Activated CD8-positive, alpha-beta memory T cell treated with anti-CD3 and anti-CD28 coated beads, Interleukin-2, amount 50 U/mL, for 1 hour (primary cell): ENCODE measurements around the gene CUEDC2.
"Not testable (repeated sequence)": the region's sequence is repeated elsewhere in the genome, so short reads cannot be mapped to it uniquely, and the experiment has no call there.

Experiments
- DNase-seq: peaks from one replicate; pipeline ENCODE4 v3.0.0-alpha.2; 2020; ENCODE audit errors: extremely low read depth

Gene CUEDC2

DNA sequence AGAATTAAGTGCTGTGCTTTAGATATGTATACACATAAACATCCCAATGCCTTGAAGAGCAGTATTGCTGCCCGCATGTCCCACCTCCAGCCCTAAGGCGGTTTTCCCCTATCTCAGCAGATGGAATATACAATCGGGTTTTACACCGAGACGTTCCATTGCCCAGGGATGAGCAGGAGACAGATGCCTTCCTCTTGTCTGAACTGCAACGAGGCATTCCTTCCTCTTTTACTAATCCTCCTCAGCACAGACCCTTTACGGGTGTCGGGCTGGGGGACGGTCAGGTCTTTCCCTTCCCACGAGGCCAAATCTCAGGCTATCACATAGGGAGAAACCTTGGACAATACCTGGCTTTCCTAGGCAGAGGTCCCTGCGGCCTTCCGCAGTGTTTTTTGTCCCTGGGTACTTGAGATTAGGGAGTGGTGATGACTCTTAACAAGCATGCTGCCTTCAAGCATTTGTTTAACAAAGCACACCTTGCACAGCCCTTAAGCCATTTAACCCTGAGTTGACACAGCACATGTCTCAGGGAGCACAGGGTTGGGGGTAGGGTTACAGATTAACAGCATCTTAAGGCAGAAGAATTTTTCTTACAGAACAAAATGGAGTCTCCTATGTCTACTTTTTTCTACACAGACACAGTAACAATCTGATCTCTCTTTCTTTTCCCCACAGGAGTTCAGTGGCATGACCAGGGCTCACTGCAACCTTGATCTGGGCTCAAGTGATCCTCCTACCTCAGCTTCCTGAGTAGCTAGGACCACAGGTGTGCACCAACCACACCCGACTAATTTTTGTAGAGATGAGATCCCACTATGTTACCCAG lies 22.5 kb upstream of the CUEDC2 start:
- not testable (repeated sequence) for DNase-seq

DNA sequence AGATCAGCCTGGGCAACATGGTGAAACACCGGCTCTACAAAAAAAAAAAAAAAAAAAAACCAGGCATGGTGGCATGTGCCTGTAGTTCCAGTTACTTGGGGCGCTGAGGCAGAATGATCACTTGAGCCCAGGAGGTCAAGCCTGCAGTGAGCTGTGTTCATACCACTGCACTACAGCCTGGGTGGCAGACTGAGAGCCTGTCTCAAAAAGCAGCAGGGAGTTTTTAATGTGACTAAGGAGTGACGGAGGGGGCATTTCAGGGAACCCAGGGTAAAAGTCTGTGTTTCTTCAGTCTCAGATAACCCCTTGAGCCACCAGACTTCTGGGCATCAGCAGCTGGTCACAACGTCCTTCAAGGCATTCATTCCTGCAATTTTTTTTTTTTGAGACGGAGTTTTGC lies 21.1 kb upstream of the CUEDC2 start:
- no peak for DNase-seq

DNA sequence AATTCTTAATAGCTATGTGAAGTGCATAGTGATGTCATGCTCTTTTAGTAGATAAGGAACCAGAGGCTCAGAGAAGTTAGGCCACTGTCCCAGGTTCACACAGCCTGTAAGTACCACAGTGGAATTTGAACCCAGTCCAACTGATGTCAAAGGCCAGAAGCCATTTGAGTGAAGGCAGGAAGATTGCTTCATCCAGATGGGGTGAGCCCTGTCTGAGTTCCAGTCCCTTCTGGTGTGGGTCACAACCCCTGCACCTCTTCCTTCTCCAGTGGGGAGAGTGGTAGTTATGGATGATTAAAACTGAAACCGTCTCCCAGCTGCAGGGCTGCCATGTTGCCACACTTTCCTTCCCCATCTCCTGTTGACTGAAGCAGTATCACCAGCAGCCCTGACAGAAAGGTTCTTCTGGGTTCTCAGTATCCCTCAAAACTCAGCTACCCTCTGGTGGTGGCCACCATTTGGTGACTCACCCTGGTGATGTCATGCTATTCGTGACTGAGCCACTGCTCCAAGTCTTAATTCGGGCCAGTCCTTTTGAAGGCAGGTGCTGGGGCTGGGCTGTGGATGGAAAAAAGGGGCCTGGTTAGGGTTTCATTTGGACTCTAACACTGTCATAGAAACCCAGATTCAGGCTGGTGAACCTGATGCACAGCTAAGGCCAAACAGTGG lies 20.4 kb upstream of the CUEDC2 start:
- no peak for DNase-seq

DNA sequence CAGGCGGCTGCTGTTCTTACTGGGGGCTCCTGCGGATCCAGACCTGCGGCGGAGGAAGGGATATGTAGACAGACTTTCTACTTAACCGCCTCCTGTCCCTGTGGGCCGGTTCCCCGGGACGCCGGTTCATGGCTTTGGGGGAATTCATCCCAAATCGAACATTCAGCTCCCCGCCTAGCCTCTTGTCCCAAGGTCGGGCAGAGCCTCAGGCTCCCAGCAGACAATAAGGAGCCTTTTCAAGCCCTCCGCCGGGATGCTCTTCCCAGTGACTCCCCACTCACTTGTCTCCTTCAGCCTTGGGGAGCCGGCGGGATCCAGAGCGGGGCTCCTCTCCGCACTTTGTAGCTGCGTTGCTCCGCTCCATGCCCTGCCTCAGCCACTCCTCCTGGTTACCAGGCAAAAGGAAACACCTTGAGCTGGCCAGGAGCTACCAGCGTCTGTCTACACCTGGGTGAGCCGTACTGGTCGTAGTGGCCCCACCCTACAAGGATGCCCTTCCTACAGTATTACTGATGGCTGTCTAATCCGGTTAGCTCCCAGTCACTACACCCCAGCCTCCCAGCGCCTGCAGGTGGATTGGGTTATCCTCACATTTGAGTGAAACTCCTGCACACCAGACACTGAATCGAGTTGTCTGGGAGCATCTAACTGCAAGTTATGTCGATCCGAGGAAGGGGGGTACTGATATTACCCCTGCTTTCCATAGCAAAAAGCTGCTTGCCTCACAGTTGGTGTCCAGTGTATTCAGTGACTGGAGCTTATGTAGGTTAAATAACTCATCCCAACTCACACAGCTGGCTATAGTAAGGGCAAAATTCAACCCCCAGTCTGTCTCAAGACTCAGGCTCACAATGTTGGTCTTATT lies 19.0 kb upstream of the CUEDC2 start, which contains the start of gene C10orf95:
Gene C10orf95 (minus strand): TSS at position 439 of the 865 bp plus-strand sequence. CDS start 450 bp downstream, outside the sequence.
- DNase-seq: no peak

DNA sequence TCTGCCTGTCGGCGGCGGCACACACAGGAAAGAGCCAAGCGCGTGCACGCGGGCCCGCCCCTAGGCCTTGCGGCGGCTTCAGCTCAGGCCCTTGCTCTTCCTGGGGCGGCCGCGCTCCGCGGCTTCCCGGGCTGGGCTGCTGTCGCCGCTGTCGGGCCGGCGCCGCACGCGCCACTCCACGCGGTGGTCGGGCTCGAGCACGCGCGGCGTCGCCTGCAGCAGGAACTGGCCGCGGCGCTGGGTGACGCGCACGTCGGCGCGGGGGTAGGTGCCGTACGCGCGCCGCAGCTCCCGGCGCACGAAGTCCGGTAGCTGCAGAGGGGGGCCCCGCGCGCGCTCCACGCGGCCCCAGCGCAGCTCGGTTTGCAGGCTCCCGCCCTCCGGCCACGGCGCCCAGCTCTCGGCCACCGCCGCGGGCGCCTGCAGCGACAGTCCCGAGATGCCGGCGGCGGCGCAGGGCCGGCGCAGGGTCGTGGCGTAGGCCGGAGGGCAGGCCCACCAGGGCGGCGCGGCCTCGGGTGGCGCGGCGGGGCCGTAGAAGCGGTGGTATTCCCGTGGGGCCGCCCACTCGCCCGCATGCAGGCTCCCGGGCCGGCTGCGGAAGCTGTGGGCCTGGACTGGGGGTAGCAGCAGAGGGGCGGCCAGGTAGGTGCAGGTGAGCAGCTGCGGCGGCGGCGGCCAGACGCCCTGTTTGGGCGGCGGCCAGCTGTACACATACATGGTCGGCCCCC lies 18.2 kb upstream of the CUEDC2 start:
- DNase-seq: peak; percentile 57

DNA sequence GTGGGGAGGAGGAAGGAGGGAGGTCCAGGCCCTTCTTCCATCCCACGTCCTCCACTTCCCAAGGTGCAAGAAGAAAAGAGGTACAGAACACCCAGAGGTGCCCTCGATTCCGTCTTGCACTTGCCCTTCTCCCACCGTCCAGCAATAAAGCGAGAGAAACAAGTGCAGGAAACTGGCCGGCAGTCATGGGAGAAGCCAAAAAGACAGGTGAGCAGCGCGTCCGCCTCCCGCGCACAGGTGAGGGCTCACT lies 17.7 kb upstream of the CUEDC2 start:
- no peak for DNase-seq

DNA sequence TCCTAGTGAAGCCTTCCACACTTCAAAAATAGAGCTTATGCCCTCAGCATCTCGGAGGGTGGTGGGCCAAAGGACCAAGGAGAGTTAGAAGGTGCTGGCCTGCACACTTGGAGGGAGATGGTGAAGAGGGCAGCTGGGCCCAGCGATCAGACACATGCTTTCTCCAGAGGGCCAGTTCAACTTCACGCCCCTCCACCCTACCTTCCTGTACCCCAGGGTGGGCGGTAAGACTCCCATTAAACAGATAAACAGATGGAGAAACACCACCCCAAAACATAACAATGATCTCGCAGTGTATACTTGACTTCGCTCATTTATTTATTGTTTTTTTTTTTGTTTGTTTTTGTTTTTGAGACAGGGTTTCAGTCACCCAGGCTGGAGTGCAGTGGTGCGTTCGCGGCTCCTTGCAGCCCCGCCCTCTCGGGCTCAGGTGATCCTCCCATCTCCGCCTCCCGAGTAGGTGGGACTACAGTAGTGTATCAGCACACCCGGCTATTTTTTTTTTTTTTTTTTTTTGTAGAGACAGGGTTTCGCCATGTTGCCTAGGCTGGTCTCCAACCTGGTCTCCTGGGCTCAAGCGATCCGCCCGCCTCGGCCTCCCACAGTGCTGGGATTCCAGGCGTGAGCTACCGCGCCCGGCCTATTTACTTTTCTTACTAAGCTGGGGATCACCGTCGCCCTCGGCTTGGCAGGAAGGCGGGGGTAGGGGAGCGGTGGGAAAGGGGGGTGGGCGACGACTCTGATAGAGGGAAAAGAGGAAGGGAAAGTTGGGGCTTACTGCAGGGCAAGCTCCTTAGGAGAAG lies 17.1 kb upstream of the CUEDC2 start:
- peak; percentile 74 for DNase-seq

DNA sequence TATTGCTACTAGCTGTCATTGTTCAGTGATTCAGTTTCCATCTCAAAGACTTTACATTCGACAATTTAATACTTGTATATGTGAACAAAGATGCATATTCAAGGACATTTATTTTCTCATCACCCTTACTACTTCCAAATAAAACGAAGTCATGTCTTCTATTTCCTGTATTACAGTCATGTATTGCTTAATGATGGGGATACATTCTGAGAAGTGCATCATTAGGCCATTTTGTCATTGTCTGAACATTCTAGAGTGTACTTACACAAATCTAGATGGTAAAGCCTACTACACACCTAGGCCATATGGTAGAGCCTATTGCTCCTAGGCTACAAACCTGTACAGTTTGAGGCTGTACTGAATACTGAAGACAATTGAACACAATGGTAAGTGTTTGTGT lies 12.5 kb upstream of the CUEDC2 start:
- DNase-seq: no peak

DNA sequence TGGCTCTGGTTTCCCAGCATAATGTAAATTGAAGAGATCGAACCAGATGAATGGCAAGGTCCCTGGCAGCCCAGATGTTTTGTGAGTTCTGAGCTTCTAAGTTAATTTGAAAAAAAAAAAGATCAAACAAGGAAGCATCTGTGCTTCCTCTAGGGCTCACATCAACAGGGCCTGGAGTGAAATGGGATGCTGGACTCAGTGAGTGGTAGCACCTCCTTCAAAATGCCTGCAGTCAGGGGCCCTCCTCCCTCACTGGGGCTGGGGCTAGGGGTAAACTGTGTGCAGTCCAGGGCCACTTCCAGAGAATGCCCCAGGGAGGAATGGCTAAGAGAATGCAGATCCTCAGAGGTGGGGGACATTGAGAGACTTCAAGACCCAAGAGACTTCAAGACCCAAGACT lies 6.0 kb upstream of the CUEDC2 start:
- no peak for DNase-seq

DNA sequence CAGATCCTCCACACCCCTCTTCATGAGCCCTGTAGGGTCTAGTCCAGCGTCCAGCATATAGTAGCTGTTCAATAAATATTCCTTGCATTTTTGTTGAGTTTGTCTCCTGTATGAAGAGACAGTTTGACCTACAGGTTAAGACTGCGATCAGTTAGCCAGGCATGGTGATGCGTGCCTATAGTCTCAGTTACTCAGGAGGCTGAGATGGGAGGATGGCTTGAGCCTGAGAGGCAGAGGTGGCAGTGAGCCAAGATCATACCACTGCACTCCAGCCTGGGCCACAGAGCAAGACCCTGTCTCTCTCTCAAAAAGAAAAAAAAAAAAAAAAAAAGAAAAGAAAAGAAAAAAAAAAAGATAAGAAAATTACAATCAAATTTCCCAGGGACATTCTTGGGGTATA lies 5.1 kb upstream of the CUEDC2 start:
- DNase-seq: no peak

DNA sequence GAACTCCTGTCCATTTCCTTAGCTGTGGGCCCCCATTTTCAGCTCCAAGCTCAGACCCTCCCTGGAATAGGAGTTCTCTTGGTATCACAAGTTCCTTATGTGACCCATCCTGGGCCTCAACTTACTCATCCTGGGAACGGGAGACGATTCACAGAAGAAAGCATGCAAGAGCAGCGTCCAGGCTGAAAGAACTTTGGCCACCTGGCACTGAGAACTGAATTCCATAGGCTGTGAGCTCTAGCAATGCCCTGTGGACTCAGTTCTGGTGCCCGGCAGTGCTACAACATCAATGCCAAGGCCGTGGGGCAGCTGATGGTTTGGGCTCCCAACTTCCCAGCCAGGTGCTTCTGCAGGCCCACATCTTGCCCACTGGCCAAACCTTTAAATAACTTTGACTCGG lies 3.9 kb upstream of the CUEDC2 start:
- DNase-seq: no peak

DNA sequence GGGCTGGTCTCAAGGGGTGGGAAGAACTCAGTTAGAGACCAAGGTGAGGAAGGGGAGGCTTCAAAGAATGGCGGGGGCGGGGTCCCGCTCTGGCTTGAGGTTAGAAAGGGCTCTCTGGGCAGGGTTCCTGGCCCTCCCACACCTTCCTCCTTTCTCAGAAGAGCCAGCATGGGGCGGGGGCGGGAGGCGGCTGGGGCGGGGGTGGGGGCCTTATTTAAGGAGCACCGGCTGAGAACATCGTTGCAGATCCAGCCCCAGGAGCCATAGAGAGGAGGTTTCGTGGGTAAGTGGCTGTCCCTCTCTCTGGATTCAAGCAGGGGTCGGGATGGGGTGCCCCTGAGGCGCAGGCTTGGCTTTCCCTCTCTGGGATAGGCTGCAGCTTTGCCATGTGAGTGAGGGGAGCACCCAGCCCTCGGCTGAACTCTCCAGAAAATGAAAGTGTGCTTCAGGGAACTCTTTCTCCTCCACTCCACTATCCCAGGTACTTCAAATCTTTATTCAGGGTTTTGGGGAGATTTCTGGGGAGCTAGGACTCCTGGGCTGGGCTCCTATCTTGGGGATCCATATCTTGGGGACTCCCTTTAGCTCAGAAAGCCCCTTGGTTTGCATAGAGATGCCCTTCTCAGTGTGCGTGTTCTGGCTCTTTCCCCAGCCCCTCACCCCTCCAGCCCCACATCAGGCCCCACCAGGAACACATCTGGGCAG lies 3.3 kb upstream of the CUEDC2 start:
- DNase-seq: no peak

DNA sequence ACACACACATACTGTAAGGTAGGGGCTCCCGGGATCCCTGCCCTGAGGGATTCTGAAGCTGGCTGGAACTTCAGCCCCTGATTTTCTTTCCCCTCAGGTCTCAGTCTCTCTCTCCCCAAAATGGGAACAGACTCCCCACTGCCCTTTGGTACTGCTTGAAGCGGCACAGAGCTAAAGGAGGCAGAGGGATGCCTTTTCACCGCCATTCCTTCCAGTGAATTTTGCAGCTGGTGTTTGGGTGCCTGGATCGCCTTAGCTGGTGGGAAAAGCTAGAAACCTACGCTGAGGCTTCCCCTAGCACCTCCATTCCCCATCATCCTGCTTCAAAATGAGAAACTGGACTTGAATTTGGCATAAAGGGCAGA lies 2.7 kb upstream of the CUEDC2 start:
- DNase-seq: no peak

DNA sequence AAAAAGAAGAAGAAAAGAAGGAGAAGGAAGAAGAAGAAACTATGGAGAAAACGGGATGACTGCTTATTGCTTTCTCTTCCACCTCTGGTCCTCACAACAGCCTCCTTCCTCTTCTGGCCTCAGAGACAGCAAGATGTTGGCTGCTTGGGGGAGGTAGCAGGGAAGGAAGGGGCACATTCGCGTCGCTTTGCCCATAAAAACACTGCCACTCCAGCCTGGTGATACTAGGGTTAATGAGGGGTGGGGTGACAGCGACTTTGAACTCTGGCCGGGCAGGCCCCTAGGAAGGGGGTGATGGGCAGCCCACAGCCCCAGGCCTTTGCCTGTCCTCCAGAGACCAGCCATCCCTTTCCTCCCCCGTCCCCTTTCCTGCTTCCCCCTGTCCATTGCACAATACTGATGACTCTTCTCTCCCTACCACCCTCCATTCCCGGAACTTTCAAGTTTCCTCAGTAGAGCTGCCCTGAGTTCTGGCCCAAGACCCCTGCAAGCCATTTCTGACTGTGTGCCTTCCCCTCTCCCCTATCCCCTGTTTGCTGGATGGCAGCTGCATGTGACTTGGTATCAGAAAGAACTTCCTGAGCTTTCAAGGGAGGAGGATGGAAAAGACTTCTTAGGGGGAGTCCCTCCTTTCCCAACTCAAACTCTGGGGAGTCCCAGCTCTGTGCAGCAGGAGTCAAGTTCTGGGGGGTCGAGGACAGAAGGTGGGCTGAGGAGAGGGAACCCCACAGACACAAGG lies 2.2 kb upstream of the CUEDC2 start:
- no peak for DNase-seq

DNA sequence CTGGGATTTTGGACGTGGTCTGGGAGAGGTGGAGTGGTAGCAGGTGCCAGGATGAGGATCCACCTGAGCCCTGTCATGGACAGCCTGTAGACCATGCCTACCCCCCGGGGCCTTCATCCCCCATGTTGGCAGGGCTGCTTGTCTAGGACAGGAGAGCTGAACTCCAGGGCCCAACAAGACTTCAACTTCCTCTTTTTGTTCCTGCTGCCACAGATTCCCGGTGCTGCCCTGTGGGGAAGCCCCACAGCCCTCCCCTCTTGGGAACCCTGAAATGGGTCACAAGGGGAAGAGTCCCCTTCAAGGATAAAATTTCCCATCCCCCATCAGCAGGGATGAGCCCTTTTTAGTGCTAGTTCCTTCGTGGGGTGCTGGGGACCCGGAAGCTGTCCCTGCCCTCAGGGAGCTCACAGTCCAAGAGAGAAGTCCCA lies 1.3 kb upstream of the CUEDC2 start:
- no peak for DNase-seq

DNA sequence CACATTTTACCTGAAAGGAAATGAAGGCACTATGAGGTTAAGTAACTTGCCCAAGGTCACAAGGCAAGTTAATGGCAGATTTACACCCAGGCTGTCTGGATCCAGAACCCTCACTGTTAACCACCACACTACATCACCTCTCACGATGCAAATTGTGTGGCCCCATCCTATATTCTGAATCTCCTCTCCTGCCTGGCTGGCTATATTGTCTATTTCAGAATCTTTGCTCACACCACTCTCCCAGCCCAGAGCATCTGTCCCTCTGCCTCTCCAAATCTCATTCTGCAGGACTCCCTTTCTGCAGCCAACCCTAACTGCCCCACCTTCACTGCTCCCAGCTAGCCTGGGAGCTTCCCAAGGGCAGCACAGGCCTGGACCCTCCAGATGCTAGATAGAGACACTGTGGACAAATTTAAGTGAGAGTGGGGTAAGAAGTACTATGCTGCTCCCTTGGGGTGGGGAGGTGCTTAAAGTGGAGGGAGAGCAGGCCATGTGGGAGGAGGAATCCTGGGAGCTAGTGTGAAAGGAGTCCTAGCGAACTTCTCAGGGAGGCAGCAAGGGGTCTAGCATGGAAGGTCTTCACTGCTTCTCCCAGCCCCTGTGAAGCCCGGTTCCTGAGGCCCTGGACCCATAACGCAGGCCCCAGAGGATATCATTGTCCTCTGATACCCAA lies 786 bp downstream of the CUEDC2 start:
- DNase-seq: no peak

DNA sequence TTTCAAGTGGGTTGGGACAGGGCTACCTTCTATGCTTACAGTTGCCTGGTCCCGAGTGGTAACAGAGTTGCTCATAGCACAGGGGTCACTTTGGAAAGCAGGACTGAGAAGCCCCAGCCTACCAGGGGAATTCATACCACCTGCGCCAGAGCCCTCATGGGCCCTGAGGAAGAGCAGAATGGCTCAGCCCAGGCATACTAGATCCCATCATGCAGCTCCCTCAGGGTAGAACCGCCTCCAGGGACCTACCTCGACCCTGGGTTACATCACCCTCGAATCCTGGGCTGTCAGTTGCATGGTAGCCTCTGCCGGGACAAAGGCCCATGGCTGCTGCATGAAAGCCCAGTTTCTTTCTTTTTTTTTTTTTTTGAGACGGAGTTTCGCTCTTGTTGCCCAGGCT lies 2.9 kb downstream of the CUEDC2 start:
- DNase-seq: no peak

DNA sequence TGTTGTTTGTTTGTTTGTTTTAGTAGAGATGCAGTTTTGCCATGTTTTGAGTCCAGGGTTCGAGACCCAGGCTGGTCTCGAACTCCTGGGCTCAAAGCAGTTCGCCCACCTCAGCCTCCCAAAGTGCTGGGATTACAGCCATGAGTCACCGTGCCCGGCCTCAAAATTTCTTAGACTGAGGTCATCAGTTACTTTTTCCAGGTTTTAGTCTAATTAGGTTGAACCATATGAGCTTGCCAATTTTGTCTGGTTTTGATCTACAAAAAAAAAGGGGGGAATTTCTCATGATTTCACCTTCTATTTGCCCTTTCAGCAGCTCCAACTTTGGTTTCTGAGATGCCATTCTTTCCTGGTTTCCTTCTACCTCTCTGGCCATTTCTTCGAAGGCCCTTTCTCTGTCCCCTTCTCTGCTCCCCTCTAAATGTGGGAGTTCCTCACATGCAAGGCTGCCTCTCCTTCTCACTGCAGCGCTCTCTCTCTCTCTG lies 5.5 kb downstream of the CUEDC2 start:
- no peak for DNase-seq

DNA sequence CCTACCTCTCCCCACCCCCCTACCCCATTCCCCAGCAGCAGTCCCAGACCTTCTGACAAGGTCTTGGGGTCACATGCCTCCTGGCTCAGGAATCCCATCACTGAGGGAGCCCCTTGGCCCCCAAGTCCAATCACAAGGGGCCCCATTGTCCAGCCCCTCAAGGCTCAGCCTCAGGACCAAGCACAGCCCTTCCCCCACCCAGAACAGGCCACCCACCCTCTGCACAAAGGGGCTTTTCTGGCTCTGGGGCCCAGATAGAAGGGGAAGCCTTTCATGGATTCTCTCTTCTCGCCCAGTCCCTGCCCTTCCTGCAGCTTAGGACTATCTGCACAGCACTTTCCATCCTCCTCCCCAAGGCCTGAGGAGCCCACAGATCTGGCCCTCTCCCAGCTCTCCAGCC lies 6.9 kb downstream of the CUEDC2 start:
- DNase-seq: no peak
